IPS-18a (cell line): ENCODE data around the gene DCAF15.

Experiments used
- H3K27ac ChIP-seq: one replicate; pipeline ENCODE4 v1.5.1; 2013; ENCODE audit warnings: low read length
- H3K27me3 ChIP-seq: one replicate; pipeline ENCODE4 v1.6.1; 2013; ENCODE audit warnings: mild to moderate bottlenecking, low read length; ENCODE audit not compliant: control insufficient read depth, insufficient read depth
- H3K36me3 ChIP-seq: one replicate; pipeline ENCODE4 v1.6.1; 2013; ENCODE audit warnings: low read depth, low read length; ENCODE audit not compliant: control insufficient read depth
- H3K4me1 ChIP-seq: one replicate; pipeline ENCODE4 v1.6.1; 2013; ENCODE audit warnings: low read depth, low read length; ENCODE audit not compliant: control insufficient read depth
- H3K4me3 ChIP-seq: one replicate; pipeline ENCODE4 v1.5.1; 2013; ENCODE audit warnings: low read length
- H3K9ac ChIP-seq: one replicate; pipeline ENCODE4 v1.6.1; 2013; ENCODE audit warnings: mild to moderate bottlenecking, low read length, moderate library complexity
- H3K9me3 ChIP-seq: one replicate; pipeline ENCODE4 v1.6.1; 2013; ENCODE audit warnings: low read depth, low read length; ENCODE audit not compliant: control insufficient read depth

Gene DCAF15

DNA sequence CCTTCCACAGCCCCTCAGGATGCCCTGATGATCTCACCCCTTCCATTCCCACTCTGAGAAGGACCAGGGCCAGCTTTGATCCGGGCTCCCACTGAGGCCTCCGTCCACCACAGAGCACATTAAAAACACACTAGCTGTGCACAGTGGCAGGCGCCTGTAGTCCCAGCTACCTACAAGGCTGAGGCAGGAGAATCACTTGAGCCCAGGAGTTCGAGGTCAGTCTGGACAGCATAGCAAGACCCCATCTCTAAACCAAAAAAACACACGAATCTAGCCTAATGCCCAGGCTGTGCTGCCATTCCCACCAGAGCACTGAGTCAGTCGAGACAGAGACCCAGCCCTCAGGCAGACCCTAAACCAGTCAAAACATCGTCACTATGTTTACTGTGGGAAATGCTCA, 39.7 kb downstream of the DCAF15 start:
- no peak overlapping the region for H3K9ac ChIP-seq
- peaks cover 8% of the 10 kb centered on the region for H3K4me1 ChIP-seq
- no peak overlapping the region for H3K27ac ChIP-seq

DNA sequence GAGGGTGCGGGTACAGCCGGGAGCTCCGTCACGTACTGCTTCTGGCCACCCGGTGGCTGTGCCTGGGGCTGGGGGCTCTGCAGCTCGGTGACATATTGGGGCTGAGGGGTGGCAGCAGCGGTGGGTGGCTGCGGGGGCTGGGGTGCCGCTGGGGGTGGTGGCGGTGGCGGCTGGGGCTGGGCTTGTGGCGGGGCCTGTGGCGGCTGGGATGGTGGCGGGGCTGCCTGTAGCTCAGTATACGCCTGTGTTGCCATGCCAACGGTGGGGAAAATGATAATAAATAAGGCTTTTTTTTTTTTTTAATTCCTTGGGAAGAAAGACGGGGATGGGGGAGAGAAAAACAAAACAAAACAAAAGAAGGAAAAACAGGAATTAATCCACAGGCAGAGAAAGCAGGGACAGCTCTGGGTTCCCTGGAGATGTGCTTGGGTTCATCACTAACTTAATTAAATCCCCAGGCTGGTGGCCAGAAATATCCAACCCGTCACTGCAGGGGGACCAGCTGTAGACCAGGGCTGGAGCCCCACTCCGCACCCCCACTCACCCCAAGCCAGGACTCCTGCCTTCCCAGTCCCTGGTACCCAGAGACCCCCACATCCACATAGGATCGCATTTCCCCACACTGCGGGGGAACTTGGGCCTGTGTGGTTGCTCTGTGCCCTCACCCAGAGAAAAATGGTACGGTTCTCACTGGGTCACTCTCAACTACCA, 41.4 kb downstream of the DCAF15 start:
- no peak overlapping the region for H3K27ac ChIP-seq
- H3K27me3 ChIP-seq, result no peaks in the 10 kb centered on the region
- H3K9me3 ChIP-seq, result peaks cover under 1% of the 10 kb centered on the region
- H3K36me3 ChIP-seq, result no peaks in the 10 kb centered on the region
- H3K9ac ChIP-seq, result no peak overlapping the region
- H3K4me1 ChIP-seq, result no peaks in the 10 kb centered on the region
- no peak overlapping the region for H3K4me3 ChIP-seq

More for the DNA sequence above, 39.7 kb downstream of the DCAF15 start:
- H3K4me3 ChIP-seq, result no peak overlapping the region
- H3K27me3 ChIP-seq, result no peaks in the 10 kb centered on the region
- H3K36me3 ChIP-seq, result no peaks in the 10 kb centered on the region
- H3K9me3 ChIP-seq, result no peaks in the 10 kb centered on the region

DNA sequence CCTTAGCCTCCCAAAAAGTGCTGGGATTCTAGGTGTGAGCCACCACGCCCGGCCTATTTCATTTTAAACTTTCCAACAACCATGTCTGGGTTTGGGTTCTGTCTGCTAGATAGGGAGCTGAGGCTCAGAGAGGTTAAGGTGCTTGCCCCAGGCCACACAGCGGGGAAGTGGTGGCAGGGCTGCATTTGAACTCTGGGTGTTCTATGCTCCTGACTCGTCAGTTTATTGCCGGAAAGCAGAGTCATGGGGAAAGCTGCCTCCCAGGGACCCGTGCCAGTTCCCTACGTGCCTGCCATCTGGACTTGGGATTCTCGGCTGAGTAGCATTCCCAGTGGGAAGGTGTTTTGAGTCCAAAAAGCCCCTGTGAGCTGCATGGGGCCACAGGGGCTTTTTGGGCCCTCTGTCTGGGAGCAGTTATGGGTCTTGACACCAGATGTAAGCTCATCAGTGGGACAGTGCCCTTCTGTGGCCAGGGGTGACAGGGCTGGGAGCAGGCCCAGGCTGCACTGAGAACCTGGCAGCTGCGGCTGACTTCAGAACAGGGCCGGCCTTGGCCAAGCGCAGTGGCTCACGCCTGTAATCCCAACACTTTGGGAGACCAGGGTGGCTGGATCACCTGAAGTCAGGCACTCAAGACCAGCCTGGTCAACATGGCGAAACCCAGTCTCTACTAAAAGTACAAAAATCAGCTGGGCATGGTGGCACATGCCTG, 42.9 kb downstream of the DCAF15 start:
- H3K9ac ChIP-seq, result no peak overlapping the region
- H3K27me3 ChIP-seq, result no peaks in the 10 kb centered on the region
- H3K4me3 ChIP-seq, result no peak overlapping the region
- no peaks in the 10 kb centered on the region for H3K4me1 ChIP-seq
- H3K27ac ChIP-seq, result no peak overlapping the region
- peaks cover 5% of the 10 kb centered on the region for H3K9me3 ChIP-seq
- H3K36me3 ChIP-seq, result no peaks in the 10 kb centered on the region

DNA sequence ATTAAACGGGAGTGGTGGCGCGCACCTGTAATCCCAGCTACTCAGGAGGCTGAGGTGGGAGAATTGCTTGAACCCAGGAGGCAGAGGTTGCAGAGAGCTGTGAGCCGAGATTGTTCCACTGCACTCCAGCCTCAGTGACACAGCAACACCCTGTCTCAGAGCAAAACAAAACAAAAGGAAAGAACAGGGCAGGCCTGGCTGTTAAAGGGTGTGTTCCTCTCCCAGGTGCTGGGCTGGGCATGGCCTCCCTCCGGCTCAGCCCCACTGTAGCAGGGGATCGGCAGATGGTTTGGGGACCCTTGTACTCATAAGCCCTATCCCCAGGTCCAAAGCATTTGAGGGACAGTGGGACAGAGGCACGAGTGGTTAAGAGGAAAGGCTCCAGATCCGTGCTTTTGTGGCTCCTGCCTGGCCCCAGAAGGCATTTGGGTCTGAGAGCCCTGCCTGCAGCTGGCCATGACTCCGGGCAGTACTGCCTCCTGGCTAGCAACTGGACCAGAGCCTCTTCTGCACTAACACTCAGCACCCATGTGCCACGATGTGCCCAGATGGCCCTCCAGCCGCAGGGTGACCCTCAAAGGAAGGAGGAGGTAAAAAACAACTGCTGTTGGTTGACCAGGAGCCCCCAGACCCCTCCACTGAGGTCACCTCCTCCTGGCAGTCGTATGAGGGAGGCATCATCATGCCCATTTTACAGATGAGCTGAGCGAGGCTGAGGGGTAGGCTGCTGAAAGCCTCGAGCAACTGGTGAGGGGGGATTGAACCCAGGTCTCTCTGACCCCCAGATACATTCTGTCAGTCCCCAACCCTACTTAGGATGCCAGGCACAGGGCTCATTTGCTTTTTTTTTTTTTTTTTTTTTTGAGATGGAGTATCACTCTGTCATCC, 43.8 kb downstream of the DCAF15 start:
- no peak overlapping the region for H3K27ac ChIP-seq
- no peaks in the 10 kb centered on the region for H3K36me3 ChIP-seq
- no peak overlapping the region for H3K9ac ChIP-seq

DNA sequence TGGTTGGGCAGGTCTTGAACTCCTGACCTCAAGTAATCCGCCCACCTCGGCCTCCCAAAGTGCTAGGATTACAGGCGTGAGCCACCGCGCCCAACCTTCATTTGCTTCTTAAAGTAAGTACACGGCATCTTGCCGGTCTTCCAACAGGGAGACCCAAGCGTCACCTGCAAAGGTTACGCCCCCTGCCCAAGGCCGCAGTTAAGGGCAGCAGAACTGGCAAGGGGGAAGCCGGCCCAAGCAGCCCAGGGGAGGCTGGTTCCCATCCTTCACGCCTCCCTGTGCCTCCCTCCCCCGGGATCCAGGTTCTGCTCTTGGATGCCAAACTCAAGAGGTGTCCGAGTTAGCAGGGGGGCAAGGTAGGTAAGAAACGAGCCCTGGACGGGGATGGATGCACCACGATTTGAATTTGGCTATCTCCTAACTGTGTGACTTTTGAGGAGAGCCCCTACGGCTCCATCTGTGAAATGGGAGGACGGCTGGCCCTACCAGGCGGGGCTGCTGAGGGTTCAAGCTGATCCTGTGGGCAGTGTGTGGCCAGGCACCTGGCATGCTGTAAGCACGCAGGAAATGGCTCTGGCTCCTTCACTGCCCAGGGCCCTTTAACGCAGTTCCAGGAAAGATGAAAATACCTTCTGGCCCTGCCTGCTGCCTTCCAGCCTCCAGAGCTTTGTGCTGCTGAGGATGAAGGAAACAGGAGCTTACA, 44.8 kb downstream of the DCAF15 start:
- no peak overlapping the region for H3K4me3 ChIP-seq
- no peak overlapping the region for H3K27ac ChIP-seq
- H3K27me3 ChIP-seq, result no peaks in the 10 kb centered on the region
- H3K4me1 ChIP-seq, result no peaks in the 10 kb centered on the region
- no peaks in the 10 kb centered on the region for H3K36me3 ChIP-seq
- no peak overlapping the region for H3K9ac ChIP-seq
- peaks cover 5% of the 10 kb centered on the region for H3K9me3 ChIP-seq

More for the DNA sequence above, 43.8 kb downstream of the DCAF15 start:
- Histone ChIP-seq H3K27me3 (no peaks in the 10 kb centered on the region), H3K4me1 (no peaks in the 10 kb centered on the region), H3K4me3 (no peak overlapping the region), H3K9me3 (peaks cover 5% of the 10 kb centered on the region)

DNA sequence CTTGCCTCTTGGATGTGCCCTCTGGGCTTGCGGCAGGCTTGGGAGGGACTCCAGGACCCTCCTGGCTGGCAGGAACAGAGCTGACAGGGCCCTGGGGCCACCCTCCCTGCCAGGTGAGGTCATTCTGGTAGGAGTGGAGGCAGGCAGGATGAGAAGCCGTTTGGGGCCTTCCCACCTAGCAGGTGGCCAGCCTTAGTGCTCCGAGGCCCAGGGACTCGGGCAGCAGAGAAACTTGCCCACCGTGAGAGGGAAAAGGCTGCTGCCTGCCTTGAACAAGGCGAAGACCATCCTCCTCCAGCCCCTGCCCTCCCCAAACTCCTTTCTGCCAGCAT, 45.3 kb downstream of the DCAF15 start:
- no peaks in the 10 kb centered on the region for H3K27me3 ChIP-seq
- H3K9me3 ChIP-seq, result peaks cover 5% of the 10 kb centered on the region
- no peak overlapping the region for H3K9ac ChIP-seq
- no peak overlapping the region for H3K4me3 ChIP-seq
- no peak overlapping the region for H3K27ac ChIP-seq
- H3K36me3 ChIP-seq, result no peaks in the 10 kb centered on the region
- no peaks in the 10 kb centered on the region for H3K4me1 ChIP-seq

DNA sequence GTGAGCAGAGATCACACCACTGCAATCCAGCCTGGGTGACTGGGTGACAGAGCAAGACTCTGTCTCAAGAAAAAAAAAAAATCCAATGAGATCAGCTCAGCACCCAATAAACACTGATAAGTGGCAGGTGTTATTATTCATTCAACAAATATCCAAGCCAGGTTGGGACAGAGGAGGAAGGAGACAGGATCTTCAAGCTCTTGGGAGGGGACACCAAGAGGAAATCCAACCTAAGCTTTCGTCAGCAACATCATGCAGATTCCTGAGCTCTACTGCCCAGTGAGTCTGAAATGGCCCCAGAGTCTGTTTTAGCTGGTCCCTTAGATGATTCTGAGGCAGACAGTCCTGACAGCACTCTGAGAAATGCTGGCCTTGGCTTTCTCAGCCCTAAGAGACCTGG, 46.1 kb downstream of the DCAF15 start:
- no peaks in the 10 kb centered on the region for H3K36me3 ChIP-seq
- H3K27ac ChIP-seq, result no peak overlapping the region

DNA sequence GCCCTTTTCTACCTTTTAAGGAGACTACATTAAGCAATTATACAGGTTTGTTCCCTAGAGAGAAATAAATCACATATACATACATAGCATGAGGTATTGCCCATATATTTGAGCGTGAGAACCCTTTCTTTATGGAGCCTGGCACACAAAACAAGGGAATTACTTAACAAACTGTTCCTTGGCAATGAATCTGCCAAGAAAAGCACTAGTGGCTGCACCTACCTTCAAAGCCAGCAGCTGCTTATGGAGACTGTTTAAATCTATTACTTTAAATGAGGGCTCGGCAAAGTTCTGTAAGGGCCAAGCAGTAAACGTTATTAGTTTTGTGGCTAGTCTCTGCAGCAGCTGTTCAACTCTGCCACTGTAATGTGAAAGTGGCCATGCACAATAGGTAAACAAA, 46.8 kb downstream of the DCAF15 start:
- no peaks in the 10 kb centered on the region for H3K27me3 ChIP-seq
- H3K4me1 ChIP-seq, result no peaks in the 10 kb centered on the region
- H3K27ac ChIP-seq, result no peak overlapping the region
- H3K36me3 ChIP-seq, result no peaks in the 10 kb centered on the region
- H3K9me3 ChIP-seq, result peaks cover 5% of the 10 kb centered on the region
- H3K9ac ChIP-seq, result no peak overlapping the region
- H3K4me3 ChIP-seq, result no peak overlapping the region

More for the DNA sequence above, 46.1 kb downstream of the DCAF15 start:
- H3K4me3 ChIP-seq, result no peak overlapping the region
- no peak overlapping the region for H3K9ac ChIP-seq
- H3K4me1 ChIP-seq, result no peaks in the 10 kb centered on the region
- peaks cover 5% of the 10 kb centered on the region for H3K9me3 ChIP-seq
- no peaks in the 10 kb centered on the region for H3K27me3 ChIP-seq

DNA sequence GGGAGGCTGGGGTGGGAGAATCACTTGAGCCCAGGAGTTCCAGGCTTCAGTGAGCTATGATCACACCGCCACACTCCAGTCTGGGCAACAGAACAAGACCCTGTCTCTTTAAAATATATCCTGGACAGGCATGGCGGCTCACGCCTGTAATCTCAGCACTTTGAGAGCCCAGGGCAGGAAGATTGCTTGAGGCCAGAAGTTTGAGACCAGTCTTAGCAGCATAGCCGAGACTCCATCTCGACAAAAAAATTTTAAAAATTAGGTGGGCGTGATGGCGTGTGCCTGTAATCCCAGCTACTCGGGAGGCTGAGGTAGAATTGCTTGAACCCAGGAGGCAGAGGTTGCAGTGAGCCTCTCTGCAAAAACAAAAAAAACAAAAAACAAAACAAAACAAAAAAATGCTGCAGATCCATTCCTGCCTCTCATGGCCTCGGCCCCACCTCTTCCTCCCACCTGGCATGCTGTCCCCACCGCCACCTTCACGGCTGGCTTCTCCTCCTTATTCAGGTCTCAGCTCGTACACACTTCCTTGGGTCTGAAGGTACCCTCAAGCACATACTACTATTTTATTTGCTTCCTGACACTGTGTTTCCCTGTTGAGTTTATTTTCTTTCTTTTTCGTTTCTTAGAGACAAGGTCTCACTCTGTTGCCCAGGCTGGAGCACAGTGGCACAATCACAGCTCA, 48.5 kb downstream of the DCAF15 start:
- no peak overlapping the region for H3K9ac ChIP-seq
- H3K4me1 ChIP-seq, result no peaks in the 10 kb centered on the region
- H3K27ac ChIP-seq, result no peak overlapping the region
- H3K36me3 ChIP-seq, result no peaks in the 10 kb centered on the region
- H3K9me3 ChIP-seq, result peaks cover 5% of the 10 kb centered on the region
- H3K27me3 ChIP-seq, result no peaks in the 10 kb centered on the region
- no peak overlapping the region for H3K4me3 ChIP-seq

DNA sequence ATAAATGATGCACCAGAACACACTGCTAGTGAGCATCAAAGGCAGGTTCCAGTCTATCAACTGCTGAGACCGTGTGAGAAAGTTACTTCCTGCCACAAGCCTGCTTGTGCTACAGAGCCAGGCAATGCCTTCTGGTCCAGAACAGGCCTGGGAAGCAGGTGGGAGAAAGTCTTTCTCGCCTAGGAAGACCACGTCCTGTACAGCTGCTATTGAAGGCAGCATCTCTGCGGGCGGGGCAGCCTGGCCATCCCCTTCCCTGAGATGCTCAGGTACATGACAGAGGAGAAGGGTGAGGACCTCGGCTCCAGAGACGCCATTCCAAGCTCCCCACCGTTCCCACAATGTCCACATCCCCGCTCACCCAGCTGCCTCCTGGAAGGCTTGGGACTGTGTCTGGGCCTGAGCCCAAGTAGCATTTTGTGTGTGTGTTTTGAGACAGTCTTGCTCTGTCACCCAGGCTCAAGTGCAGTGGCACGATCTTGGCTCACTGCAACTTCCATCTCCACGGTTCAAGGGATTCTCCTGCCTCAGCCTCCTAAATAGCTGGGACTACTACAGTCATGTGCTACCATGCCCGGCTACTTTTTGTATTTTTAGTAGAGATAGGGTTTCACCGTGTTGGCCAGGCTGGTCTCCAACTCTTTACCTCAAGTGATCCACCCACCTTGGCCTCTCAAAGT, 50.4 kb downstream of the DCAF15 start:
- no peak overlapping the region for H3K4me3 ChIP-seq
- H3K9me3 ChIP-seq, result peaks cover 5% of the 10 kb centered on the region
- no peaks in the 10 kb centered on the region for H3K4me1 ChIP-seq
- H3K27ac ChIP-seq, result no peak overlapping the region
- no peaks in the 10 kb centered on the region for H3K36me3 ChIP-seq
- no peak overlapping the region for H3K9ac ChIP-seq
- H3K27me3 ChIP-seq, result no peaks in the 10 kb centered on the region
